Measurements from ENCODE around the gene FBXL2. TPM values are rescaled to one million over a fixed set of nuclear protein-coding genes. Genes with fewer than 3 reads are reported as not detected.
A peak's percentile ranks its signal among the peaks of the same experiment; 100 is the strongest.
"Not testable (repeated sequence)": the region's sequence is repeated elsewhere in the genome, so short reads cannot be mapped to it uniquely, and the experiment has no call there.

The FBXL2 gene
- total RNA-seq, 1 experiment from 2014 or later = 6.8 TPM

DNA sequence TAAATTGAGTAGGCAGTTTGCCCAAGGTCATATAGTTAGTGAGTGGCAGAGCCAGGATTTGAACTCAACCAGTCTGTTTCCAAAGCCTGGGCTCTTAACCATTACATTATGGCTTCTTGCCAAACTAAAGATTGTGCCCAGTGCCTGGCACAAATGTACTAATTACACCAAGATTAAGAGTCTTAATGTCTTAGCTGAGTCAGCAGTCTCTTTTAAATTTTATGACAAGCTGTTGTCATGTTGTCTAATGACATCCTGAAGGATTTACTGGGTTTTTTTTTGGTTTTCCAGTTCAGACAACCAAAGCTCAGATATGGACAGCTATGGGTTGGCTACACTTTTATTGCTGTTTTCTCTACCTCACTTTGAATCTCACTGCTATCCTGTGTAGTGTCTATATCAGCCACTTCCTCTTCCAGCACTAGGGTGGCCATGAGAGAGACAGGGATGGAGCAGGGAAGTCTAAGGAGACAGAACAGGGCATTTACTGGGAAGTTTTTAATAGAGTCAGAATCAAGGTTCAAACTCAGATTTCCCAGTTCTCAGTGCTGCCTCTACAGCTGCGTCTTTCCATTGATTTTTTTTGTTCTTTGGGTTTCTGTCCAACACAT is 10.5 kb downstream of the FBXL2 start:
- DNase-seq = no peak
- Histone ChIP-seq H3K36me3 (no peaks in the 10 kb centered on the region), H3K27me3 (no peaks in the 10 kb centered on the region), H3K4me3 (no peak overlapping the region), H3K9me3 (no peaks in the 10 kb centered on the region)

DNA sequence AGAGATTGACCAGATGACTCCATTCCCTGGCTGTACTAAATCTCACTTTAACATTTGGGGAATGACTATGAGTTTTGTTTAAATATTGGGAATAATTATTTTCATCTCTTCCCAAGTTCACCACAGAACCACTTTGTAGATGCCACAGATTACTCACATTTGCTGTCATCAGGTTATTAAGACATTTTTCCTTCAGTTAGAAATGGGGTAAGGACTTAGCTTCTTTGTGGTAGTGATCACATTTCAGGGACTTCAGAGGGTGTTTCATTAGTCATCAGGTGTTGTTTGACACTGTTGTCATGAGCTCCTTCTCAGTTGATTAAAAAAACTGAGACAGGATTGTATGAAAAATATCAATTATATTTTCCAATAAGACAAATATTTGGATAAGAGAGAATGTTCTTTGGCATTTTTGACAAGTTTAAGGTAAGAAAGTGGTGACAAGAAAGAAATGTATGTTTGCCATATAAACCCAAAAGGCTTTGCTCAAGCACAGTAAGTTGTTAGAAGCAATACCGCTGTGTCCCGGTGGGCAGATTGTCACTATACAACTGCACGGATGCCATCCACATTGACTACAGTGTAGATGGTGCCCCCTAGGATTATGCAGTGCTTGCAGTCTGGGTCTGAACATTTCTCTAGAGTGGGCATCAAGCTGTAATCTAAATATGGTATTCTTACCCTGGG is 22.3 kb downstream of the FBXL2 start:
- DNase-seq = no peak
- Histone ChIP-seq H3K9me3 (no peaks in the 10 kb centered on the region), H3K4me3 (no peak overlapping the region), H3K27me3 (no peaks in the 10 kb centered on the region), H3K36me3 (0 out of 2 replicates have a peak, but pooled peaks cover 3% of the 10 kb centered on the region)

DNA sequence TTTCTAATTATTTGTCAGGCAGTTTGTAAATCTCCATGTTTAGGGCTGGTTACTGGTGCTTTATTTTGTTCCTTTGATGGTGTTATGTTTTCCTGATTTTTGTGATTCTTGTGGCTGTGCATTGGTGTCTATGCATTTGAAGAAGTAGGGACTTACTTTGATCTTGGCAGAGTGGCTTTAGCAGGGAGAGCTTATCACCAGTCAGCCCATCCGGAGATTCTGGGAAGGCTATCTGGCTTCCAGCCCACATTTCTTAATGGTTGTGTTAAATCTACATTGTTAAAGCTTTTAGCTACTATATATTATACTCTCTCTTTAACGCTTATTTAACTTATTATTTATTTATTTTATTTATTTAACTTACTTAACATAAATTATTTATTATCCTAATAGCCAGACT is 35.1 kb downstream of the FBXL2 start:
- Histone ChIP-seq H3K9me3 (peaks cover 6% of the 10 kb centered on the region; the same call in 1 of the 2 replicates), H3K36me3 (no peaks in the 10 kb centered on the region; the same call in 1 of the 2 replicates), H3K27me3 (no peaks in the 10 kb centered on the region), H3K4me3 (no peak overlapping the region)
- no peak for DNase-seq

DNA sequence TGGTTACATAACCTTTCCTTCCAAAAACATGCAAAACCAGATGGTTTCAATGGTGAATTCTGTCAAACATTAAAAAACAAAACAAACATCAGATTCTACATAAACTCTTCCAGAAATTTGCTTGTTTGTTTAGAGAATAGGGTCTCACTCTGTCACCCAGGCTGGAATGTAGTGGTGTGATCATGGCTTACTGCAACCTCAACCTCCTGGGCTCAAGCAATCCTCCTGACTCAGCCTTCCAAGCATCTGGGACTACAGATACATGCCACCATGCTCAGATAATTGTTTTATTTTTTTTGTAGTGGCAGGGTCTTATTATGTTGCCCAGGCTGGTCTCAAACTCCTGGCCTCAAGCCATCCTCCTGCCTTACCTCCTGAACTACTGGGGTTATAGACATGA is 36.1 kb downstream of the FBXL2 start:
- DNase-seq = peak; percentile 38
- Histone ChIP-seq H3K36me3 (no peaks in the 10 kb centered on the region; the same call in 1 of the 2 replicates), H3K9me3 (peaks cover 6% of the 10 kb centered on the region; the same call in 1 of the 2 replicates)

DNA sequence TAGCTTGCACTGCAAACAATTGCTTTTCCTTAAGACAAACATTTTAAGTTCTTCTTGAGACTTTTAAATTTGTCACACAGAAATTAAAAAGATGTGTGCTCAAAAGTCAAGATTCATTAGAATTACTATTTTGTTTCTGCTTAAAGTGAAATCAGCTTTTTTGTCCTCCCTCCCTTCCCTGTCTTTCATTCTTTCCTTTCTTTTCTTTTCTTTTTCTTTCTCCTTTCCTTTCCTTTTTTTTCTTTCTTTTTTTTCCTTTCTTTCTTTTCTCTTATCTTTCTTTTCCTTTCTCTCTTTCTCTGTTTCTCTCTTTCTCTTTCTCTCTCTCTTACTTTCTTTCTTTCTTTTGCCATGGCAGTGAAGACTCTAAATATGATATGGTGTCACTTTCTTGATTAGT is 37.8 kb downstream of the FBXL2 start:
- Histone ChIP-seq H3K4me3 (no peak overlapping the region), H3K9me3 (peaks cover 6% of the 10 kb centered on the region; the same call in 1 of the 2 replicates), H3K27me3 (no peaks in the 10 kb centered on the region), H3K36me3 (no peaks in the 10 kb centered on the region; the same call in 1 of the 2 replicates)
- no peak for DNase-seq

More for the DNA sequence above, 36.1 kb downstream of the FBXL2 start:
- no peaks in the 10 kb centered on the region for H3K27me3 ChIP-seq
- no peak overlapping the region for H3K4me3 ChIP-seq

DNA sequence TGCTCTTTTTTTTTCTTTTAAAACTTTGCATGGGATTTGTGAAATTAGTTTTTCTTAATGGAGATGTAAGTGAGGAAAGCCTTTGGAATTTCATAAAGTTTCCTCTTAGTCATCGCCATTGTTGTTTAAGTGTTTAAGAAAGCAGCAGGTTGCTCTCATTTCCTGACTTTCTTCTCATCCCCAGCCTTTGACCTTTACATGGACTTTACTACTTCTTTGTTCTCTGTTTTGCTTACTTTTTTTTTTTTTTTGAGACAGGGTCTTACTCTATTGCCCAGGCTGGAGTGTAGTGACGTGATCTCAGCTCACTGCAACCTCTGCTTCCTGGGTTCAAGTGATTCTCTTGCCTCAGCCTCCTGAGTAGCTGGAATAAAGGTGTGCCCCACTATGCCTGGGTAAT is 38.6 kb downstream of the FBXL2 start:
- no peaks in the 10 kb centered on the region for H3K36me3 ChIP-seq
- H3K9me3 ChIP-seq = no peaks in the 10 kb centered on the region; the same call in 1 of the 2 replicates
- no peak overlapping the region for H3K4me3 ChIP-seq
- H3K27me3 ChIP-seq = no peaks in the 10 kb centered on the region
- DNase-seq = no peak

DNA sequence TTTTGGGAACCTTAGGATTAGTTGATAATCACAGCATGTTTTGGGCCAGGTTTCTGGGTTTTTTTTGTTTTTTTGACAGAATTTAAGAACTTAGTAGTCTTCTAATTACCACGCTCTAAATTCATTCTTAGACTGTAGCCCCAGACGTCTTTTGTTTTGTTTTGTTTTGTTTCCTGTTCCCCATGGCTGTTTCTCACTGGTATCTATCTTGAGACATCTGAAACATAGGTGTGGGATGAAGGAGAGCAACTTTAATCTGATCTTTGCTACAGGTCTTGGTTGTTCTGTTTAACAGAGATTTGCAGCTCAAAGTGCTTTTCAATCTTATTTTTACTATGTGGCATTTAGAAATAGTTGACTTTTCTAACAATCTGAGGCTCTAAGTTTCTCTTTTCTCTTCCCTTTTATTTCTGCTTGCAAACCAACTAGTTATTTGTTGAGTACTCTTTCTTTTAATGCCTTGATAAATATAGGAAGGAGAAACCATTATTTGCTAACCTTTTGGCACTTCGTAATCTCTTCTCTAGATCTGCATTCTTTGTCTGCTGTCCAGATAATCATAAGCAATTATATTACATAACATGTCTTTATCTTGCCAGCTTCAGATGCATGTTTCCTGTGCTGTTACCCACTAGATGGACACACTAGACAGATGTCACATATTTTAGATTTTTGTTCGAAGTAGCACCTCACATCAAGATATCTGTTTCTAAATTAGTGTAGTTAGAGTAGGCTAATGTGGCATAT is 40.9 kb downstream of the FBXL2 start:
- H3K36me3 ChIP-seq = no peaks in the 10 kb centered on the region
- no peak for DNase-seq

DNA sequence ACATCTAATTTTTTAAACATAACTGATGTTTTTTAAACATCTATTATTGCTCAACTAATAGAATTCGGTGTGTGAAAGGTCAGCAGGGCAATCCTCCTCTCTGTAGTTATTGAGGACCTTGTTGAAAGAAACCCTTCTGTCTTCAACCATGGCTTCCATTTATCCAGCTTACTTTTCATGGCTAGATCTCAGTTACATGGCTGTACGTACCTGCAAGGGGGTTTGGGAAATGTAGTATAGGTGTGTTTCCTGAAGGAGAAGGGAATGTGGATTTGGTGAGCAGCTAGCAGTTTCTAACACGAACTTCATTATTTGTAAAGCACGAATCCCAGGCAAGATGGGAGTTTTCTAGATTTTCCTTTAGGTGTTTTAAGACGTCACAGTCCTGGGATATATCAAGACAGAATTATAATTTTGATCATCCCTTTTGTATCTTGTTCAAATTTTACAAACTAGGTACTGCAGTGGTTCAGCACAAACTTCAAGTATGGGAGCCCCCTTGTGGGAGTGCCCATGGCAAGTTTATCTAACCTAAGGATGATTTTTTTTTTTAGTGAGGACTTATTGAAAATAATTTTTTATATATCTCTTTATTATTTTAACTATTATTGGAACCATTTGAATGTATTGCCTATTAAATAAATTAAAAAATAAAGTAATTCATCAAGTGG is 41.6 kb downstream of the FBXL2 start:
- Histone ChIP-seq H3K9me3 (no peaks in the 10 kb centered on the region), H3K4me3 (no peak overlapping the region), H3K36me3 (no peaks in the 10 kb centered on the region), H3K27me3 (no peaks in the 10 kb centered on the region)
- no peak for DNase-seq

More for the DNA sequence above, 40.9 kb downstream of the FBXL2 start:
- no peaks in the 10 kb centered on the region for H3K27me3 ChIP-seq
- no peak overlapping the region for H3K4me3 ChIP-seq
- H3K9me3 ChIP-seq = no peaks in the 10 kb centered on the region

DNA sequence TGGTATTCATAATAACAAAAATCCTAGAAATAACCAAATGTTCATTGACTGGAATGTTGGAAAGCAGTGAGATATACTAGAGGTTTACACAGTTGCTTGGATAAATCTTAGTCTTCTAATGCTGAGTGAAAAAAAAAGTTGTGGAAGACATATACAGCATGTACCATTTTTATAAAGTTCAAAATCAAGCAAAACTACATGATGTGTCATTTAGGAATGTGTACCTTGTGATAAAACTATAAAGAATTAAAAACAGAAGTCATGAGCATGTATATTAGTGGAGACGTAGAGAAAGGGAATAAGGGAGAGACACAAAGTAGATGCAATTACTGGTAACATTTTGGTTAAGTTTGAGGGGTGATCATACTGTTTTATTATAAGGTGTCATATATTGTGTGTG is 45.2 kb downstream of the FBXL2 start:
- Histone ChIP-seq H3K4me3 (no peak overlapping the region), H3K9me3 (no peaks in the 10 kb centered on the region), H3K27me3 (no peaks in the 10 kb centered on the region), H3K36me3 (no peaks in the 10 kb centered on the region)
- DNase-seq = no peak

DNA sequence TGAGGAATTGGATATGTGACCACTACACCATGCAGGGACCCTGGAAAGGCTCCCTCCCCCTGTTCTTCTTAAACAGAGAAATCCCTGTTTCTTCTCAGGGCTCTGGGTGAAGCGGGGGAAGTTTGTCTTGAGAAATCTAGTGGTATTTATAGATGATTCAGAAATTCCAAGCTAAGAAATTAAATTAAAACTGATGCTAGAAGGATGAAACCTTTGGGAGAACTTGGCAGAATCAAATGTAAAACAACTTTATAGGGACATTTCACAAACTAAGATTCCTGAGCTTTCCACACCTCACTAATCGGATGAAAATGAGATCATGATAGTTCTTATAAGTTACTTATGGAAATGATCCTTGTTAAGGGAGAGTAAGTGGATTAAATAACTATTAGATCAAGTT is 54.2 kb downstream of the FBXL2 start:
- no peaks in the 10 kb centered on the region for H3K27me3 ChIP-seq
- H3K9me3 ChIP-seq = 0 out of 2 replicates have a peak, but pooled peaks cover 5% of the 10 kb centered on the region
- H3K36me3 ChIP-seq = no peaks in the 10 kb centered on the region
- no peak overlapping the region for H3K4me3 ChIP-seq
- DNase-seq = no peak

DNA sequence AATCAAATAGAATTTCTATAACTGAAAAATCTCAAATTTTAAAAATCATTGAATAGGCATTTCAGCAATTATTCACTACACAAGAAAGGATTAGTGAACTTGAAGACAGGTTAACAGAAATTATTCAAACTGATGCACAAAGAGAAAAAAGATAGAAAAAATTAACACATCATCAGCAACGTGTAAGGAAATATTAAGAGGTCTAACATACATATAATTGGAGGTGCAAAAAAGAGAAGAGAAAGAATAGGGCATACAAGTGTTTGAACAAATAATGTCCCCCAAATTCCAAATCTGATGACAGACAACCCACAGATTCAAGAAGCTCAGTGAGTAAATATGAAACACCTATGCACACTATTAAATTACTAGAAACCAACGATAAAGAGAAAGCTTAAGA is 57.1 kb downstream of the FBXL2 start:
- H3K27me3 ChIP-seq = no peaks in the 10 kb centered on the region
- no peaks in the 10 kb centered on the region for H3K36me3 ChIP-seq
- no peak overlapping the region for H3K4me3 ChIP-seq
- DNase-seq = no peak
- 0 out of 2 replicates have a peak, but pooled peaks cover 5% of the 10 kb centered on the region for H3K9me3 ChIP-seq

DNA sequence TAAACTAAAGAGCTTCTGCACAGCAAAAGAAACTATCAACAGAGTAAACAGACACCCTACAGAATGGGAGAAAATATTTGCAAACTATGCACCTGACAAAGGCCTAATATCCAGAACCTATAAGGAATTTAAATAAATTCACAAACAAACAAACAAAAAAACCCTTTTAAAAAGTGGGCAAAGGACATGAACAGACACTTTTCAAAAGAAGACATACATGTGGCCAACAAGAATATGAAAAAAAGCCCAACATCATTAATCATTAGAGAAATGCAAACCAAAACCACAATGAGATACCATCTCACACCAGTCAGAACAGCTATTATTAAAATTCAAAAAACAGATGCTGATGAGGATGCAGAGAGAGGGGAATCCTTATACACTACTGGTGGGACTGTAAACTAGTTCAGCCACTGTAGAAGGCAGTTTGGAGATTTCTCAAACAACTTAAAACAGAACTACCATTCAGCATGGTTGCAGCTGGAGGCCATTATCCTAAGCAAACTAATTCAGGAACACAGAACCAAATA is 61.8 kb downstream of the FBXL2 start:
- not testable (repeated sequence) for H3K36me3 ChIP-seq, H3K4me3 ChIP-seq, H3K27me3 ChIP-seq, DNase-seq, H3K9me3 ChIP-seq

DNA sequence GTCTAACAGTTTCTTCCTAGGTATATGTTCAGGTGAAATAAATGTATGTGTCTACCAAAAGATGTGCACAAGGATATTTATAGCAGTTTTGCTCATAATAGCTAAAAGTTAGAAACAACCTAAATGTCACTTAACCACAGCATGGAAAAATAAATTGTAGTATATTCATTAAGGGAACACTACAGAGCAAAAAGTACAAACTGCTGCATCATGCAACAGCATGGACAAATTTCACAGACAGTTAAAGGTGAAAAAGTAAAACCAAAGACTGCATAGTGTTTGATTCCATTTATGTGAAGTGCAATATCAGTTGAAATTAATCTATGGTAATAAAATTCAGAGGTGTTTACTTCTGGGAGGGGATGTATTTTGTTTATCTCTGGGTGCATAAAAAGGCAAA is 62.5 kb downstream of the FBXL2 start:
- DNase-seq = no peak
- Histone ChIP-seq H3K9me3 (no peaks in the 10 kb centered on the region), H3K27me3 (no peaks in the 10 kb centered on the region), H3K4me3 (no peak overlapping the region), H3K36me3 (no peaks in the 10 kb centered on the region)

DNA sequence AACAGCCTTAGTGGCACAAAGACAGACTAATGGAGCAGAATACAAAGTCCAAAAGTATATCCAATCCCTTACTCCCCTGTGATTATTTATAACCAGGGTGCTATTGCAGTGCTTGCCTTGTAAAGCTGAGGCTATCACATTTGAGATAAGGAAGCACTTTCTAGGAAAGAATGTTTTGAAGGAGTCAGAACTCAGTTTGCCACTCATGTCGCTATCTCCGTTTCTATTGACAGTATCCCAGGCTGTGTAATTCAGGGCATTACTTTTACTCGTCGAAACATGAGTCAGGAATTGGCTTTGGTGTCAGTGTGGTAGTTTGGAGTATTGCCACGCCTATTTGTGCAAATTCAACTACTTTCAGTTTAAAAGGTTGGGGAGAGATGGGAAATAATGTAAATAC is 78.4 kb downstream of the FBXL2 start:
- Histone ChIP-seq H3K27me3 (no peaks in the 10 kb centered on the region), H3K4me3 (peak overlapping the region; percentile 6; the same call in 1 of the 2 replicates), H3K9me3 (no peaks in the 10 kb centered on the region), H3K36me3 (no peaks in the 10 kb centered on the region)
- DNase-seq = peak; percentile 39

DNA sequence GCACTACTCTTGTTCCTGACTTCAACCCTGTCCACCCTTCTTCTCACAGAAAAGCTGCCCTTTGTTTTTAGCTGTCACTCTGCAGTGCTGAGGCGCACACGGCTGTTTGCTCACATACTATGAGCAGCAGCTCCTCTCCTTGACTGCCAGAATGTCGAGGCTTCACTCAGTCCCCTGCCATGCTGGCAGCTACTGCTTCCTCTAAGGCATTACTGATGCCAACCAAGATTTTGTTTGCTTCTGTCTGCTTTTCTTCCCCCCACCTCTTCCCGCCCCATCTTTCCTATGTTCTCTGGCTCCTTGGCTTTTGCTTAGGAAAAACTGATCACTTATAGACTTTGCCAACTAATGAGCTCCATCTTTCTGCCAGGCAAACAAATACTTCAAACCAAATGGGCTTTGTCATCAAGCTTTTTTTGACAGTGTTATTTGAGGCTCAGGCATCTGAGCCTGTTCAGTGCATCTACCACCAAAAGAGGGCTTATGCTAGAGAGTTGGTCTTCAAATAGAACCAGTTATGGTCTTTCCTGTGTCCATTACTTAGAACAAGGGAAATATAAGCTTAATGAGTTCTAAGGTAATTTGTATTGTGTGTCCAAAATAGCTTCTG is 81.0 kb downstream of the FBXL2 start:
- no peak overlapping the region for H3K4me3 ChIP-seq
- no peaks in the 10 kb centered on the region for H3K36me3 ChIP-seq
- no peaks in the 10 kb centered on the region for H3K27me3 ChIP-seq
- peak; percentile 70 for DNase-seq
- no peaks in the 10 kb centered on the region for H3K9me3 ChIP-seq

DNA sequence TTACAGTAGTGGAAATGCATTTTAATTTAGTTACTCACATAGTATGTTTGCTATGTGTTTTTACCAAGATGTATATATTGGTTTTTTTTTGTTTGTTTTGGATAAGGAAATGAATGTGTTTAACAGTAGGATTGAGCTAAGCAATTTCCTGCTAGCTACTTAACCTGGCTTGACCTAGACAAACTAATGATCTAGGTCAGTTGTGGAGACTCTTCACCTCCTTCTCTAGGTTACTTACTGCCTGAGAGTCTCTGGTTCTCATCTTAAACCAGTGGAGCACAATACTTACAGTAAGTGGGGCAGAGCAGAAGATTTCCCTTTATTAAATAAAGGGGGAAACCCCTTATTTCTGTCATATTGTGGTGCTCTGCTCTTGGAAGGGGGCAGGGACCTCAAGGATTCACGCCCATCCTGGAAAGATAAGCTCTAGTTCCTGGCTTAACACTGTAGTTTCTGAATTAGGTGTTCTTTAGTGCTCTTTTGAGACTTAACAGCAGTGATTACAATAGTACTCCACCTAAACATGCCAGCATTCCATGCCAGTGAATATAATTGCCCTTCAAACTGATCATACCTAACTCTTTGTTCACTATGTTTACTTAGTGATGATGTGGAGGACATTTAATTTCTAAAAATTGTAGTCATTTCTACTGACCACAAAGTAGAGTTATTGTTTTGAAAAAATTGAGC is 83.0 kb downstream of the FBXL2 start:
- Histone ChIP-seq H3K9me3 (no peaks in the 10 kb centered on the region), H3K27me3 (no peaks in the 10 kb centered on the region), H3K4me3 (no peak overlapping the region), H3K36me3 (no peaks in the 10 kb centered on the region)
- peak; percentile 6 for DNase-seq

Data from MG63 (cell line).